HepG2 (cell line): ENCODE data around the gene XPO5. TPM values are rescaled to one million over a fixed set of nuclear protein-coding genes. Genes with fewer than 3 reads are reported as not detected.
A peak's percentile ranks its signal among the peaks of the same experiment; 100 is the strongest.

Experiments used
- ATAC-seq: fragments of 200-7000 bp; cut with Tn5 transposase; 3 replicates; pipeline ENCODE4 v1.9.1; 2020; ENCODE audit warnings: mild to moderate bottlenecking, moderate library complexity
- BruUV-seq: library from RNA; stranded (reverse); fragments of 400-500 nt; replicated peaks from 2 replicates; lab custom pipeline; 2021; lab: Mats Ljungman, UMichigan
- CTCF ChIA-PET: fragments of 300-600 bp; formaldehyde crosslinking; extraction: SDS; loops from one replicate; lab custom pipeline; 2021; ENCODE audit warnings: low total read pairs, inconsistent platforms, low intra/inter-chr PET ratio; lab: Yijun Ruan, JAX
- POLR2A ChIA-PET: fragments of 350-600 bp; sonication (Branson Sonifier 250); formaldehyde crosslinking; loops from one replicate; lab custom pipeline; 2020; ENCODE audit warnings: antibody characterized with exemption, inconsistent platforms; lab: Yijun Ruan, JAX
- DNase-seq: peaks from one replicate; pipeline ENCODE4 v3.0.0-alpha.2; 2015; ENCODE audit warnings: low spot score
- FAIRE-seq: peaks from 3 replicates; lab custom pipeline; 2011; peaks lifted over from hg19 to GRCh38; lab: Jason Lieb, UNC
- H2AFZ ChIP-seq: one replicate; pipeline ENCODE4 v1.6.1; 2011; ENCODE audit warnings: low read length, inconsistent platforms
- H3K27ac ChIP-seq: fragments of 300-600 bp; 3 replicates; pipeline ENCODE4 v1.8.0; 2011; ENCODE audit warnings: mixed run types, mild to moderate bottlenecking, mixed read lengths, low read length, inconsistent platforms; ENCODE audit not compliant: insufficient read depth; ENCODE audit errors: extremely low read length
- H3K27me3 ChIP-seq, 2 experiments: fragments of 200-600 bp in 1 of 2; 2 replicates in 1 of 2; 3 replicates in 1 of 2; pipeline versions ENCODE4 v1.6.0 to v1.8.0; 2011; ENCODE audit warnings: low read length in 2 of 2, mild to moderate bottlenecking in 2 of 2, moderate library complexity in 2 of 2, inconsistent platforms in 1 of 2; ENCODE audit not compliant: insufficient read depth in 2 of 2, control insufficient read depth in 1 of 2
- H3K36me3 ChIP-seq, 2 experiments: fragments of 200-600 bp in 1 of 2; replicated peaks in 1 of 2; 2 replicates in 1 of 2; 3 replicates in 1 of 2; pipeline versions ENCODE4 v1.5.1 to v1.8.0; 2011; ENCODE audit warnings: low read length in 2 of 2, inconsistent platforms in 1 of 2; ENCODE audit not compliant: insufficient read depth in 2 of 2, control insufficient read depth in 1 of 2
- H3K4me1 ChIP-seq: 2 replicates; pipeline ENCODE4 v1.5.1; 2012; ENCODE audit warnings: low read length, inconsistent platforms; ENCODE audit not compliant: insufficient read depth
- H3K4me2 ChIP-seq: 2 replicates; pipeline ENCODE4 v1.6.0; 2011; ENCODE audit warnings: low read depth, low read length, inconsistent platforms
- H3K4me3 ChIP-seq, 3 experiments: fragments of 200-600 bp in 1 of 3; sonication (generic), shearing (Covaris generic) in 1 of 3; replicated peaks in 1 of 3; 2 replicates each; pipeline ENCODE4 v1.5.1; 2011 to 2016; ENCODE audit warnings: low read length in 3 of 3, inconsistent platforms in 2 of 3, low read depth in 2 of 3, mild to moderate bottlenecking in 2 of 3, control low read depth in 1 of 3, mixed read lengths in 1 of 3; ENCODE audit not compliant: insufficient read depth in 1 of 3
- H3K79me2 ChIP-seq: one replicate; pipeline ENCODE4 v1.6.1; 2011; ENCODE audit warnings: low read length, inconsistent platforms; ENCODE audit not compliant: insufficient read depth
- H3K9ac ChIP-seq: 2 replicates; pipeline ENCODE4 v1.6.0; 2011; ENCODE audit warnings: mild to moderate bottlenecking, low read depth, low read length, inconsistent platforms; ENCODE audit not compliant: insufficient read depth
- H3K9me3 ChIP-seq: 2 replicates; pipeline ENCODE4 v1.5.1; 2012; ENCODE audit warnings: mild to moderate bottlenecking, low read length
- H4K20me1 ChIP-seq: 2 replicates; pipeline ENCODE4 v1.6.0; 2011; ENCODE audit warnings: inconsistent platforms, mild to moderate bottlenecking, low read length, moderate library complexity; ENCODE audit not compliant: insufficient read depth
- EED ChIP-seq: sonication (generic); formaldehyde crosslinking; IDR thresholded peaks from 2 replicates; pipeline ENCODE4 v1.5.0; 2020; ENCODE audit warnings: mild to moderate bottlenecking, missing genetic modification reagents
- MEIS1 ChIP-seq: sonication (generic); formaldehyde crosslinking; IDR thresholded peaks from 2 replicates; pipeline ENCODE4 v1.9.0; 2021; ENCODE audit warnings: mild to moderate bottlenecking, missing genetic modification reagents, moderate library complexity, borderline replicate concordance
- REXO4 ChIP-seq: sonication (generic); formaldehyde crosslinking; IDR thresholded peaks from 2 replicates; pipeline ENCODE4 v1.8.0; 2022; ENCODE audit warnings: missing genetic modification reagents, mild to moderate bottlenecking, borderline replicate concordance
- TAF1 ChIP-seq: sonication (generic); formaldehyde crosslinking; IDR thresholded peaks from 2 replicates; pipeline ENCODE4 v1.4.0; 2020; ENCODE audit warnings: missing genetic modification reagents
- ZNF501 ChIP-seq: sonication (generic); formaldehyde crosslinking; IDR thresholded peaks from 2 replicates; pipeline ENCODE4 v1.5.1; 2020; ENCODE audit warnings: mild to moderate bottlenecking, moderate library complexity, missing genetic modification reagents
- WGBS: methylation state at CpG from one replicate; pipeline ENCODE4 v1.1.6; 2017; ENCODE audit warnings: low lambda C conversion rate; 5-methylcytosine and 5-hydroxymethylcytosine counted together
- in situ Hi-C: cut with HindIII; loops from 2 replicates; pipeline ENCODE4 v1.10.0; 2017; ENCODE audit warnings: low pct_unique_long_range_greater_than_20kb; ENCODE audit not compliant: extremely low pct_ligation_motif_present
- intact Hi-C: fragments of 100-400 bp; cut with micrococcal nuclease; formaldehyde crosslinking; loops from one replicate; pipeline ENCODE4 v1.10.0; 2022; ENCODE audit not compliant: unreplicated experiment
- polyA plus RNA-seq, 8 experiments: library from polyadenylated mRNA; depleted of rRNA in 3 of 8; stranded (reverse) in 7 of 8; unstranded in 1 of 8; fragments of >200 nt; fragmentation: Illumina TruSeq in 4 of 8; extraction: Trizol in 4 of 8; gene quantifications; 2 replicates each; pipeline versions ENCODE4 v1.2.1 to v1.2.3, GENCODE V29; 2011 to 2016; ENCODE audit warnings: low read depth in 4 of 8, missing spikeins in 1 of 8, mixed read lengths in 1 of 8; ENCODE audit not compliant: insufficient read depth in 1 of 8
- total RNA-seq, 5 experiments: library from RNA; depleted of rRNA; stranded (reverse); fragments of >200 nt; fragmentation: Illumina TruSeq; extraction: Trizol; gene quantifications; 2 replicates each; pipeline ENCODE4 v1.2.3, GENCODE V29; 2016; ENCODE audit warnings: low read depth in 1 of 5
- TF ChIP-seq, protein P1 (sequence below): sonication (generic); formaldehyde crosslinking; IDR thresholded peaks from 2 replicates; pipeline ENCODE4 v1.4.0; 2020; ENCODE audit warnings: missing genetic modification reagents, borderline replicate concordance
- TF ChIP-seq, protein P2 (sequence below): sonication (generic); formaldehyde crosslinking; IDR thresholded peaks from 2 replicates; pipeline ENCODE4 v1.8.0; 2022; ENCODE audit warnings: missing genetic modification reagents, mild to moderate bottlenecking, borderline replicate concordance
- TF ChIP-seq, protein P3 (sequence below), 2 experiments: sonication (generic) in 1 of 2; formaldehyde crosslinking in 1 of 2; IDR thresholded peaks; 2 replicates each; pipeline versions ENCODE4 v1.6.1 to v1.9.0; 2014 to 2022; ENCODE audit warnings: antibody characterized with exemption in 1 of 2, borderline replicate concordance in 1 of 2, inconsistent platforms in 1 of 2, low read depth in 1 of 2, missing genetic modification reagents in 1 of 2
- TF ChIP-seq, protein P4 (sequence below): sonication (generic); formaldehyde crosslinking; IDR thresholded peaks from 2 replicates; pipeline ENCODE4 v1.5.0; 2020; ENCODE audit warnings: mild to moderate bottlenecking, missing genetic modification reagents, borderline replicate concordance

XPO5 gene
- total and polyA plus RNA-seq, 2 of the 13 experiments (the other 11 are each of a cell fraction or from before 2014, with no cell fraction given), result 52.2 to 68.0 TPM

DNA sequence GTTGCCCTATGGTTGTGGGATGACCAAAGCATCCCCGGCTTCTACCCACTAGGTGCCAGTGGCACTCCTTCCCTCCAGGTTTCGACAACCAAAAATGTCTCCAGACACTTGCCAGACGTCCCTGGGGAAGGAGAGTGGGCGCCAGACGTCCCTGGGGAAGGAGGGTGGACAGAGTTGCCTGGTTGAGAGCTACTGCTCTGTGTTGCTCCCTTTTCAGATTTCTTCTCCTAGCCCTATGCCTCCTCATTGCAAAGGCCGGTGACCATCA is 78.8 kb downstream of the XPO5 start:
- peaks cover 29 to 42% of the 10 kb centered on the region in 2 experiments for H3K36me3 ChIP-seq
- H2AFZ ChIP-seq, result no peak overlapping the region
- BruUV-seq, result no TSS peak
- 0 out of 2 replicates have a peak, but pooled peaks have one; percentile 5 for TF ChIP-seq MEIS1 (CRISPR knock-in tag)
- 0 out of 2 replicates have a peak, but pooled peaks have one; percentile 2 for TF ChIP-seq TAF1 (CRISPR knock-in tag)
- no peak for TF ChIP-seq EED (CRISPR knock-in tag)
- TF ChIP-seq, protein P1, sequence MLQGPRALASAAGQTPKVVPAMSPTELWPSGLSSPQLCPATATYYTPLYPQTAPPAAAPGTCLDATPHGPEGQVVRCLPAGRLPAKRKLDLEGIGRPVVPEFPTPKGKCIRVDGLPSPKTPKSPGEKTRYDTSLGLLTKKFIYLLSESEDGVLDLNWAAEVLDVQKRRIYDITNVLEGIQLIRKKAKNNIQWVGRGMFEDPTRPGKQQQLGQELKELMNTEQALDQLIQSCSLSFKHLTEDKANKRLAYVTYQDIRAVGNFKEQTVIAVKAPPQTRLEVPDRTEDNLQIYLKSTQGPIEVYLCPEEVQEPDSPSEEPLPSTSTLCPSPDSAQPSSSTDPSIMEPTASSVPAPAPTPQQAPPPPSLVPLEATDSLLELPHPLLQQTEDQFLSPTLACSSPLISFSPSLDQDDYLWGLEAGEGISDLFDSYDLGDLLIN (CRISPR knock-in tag), result 0 out of 2 replicates have a peak, but pooled peaks have one; percentile 56
- TF ChIP-seq, protein P2, sequence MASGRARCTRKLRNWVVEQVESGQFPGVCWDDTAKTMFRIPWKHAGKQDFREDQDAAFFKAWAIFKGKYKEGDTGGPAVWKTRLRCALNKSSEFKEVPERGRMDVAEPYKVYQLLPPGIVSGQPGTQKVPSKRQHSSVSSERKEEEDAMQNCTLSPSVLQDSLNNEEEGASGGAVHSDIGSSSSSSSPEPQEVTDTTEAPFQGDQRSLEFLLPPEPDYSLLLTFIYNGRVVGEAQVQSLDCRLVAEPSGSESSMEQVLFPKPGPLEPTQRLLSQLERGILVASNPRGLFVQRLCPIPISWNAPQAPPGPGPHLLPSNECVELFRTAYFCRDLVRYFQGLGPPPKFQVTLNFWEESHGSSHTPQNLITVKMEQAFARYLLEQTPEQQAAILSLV (CRISPR knock-in tag), result no peak
- no peak for TF ChIP-seq REXO4 (CRISPR knock-in tag)
- TF ChIP-seq, protein P3, sequence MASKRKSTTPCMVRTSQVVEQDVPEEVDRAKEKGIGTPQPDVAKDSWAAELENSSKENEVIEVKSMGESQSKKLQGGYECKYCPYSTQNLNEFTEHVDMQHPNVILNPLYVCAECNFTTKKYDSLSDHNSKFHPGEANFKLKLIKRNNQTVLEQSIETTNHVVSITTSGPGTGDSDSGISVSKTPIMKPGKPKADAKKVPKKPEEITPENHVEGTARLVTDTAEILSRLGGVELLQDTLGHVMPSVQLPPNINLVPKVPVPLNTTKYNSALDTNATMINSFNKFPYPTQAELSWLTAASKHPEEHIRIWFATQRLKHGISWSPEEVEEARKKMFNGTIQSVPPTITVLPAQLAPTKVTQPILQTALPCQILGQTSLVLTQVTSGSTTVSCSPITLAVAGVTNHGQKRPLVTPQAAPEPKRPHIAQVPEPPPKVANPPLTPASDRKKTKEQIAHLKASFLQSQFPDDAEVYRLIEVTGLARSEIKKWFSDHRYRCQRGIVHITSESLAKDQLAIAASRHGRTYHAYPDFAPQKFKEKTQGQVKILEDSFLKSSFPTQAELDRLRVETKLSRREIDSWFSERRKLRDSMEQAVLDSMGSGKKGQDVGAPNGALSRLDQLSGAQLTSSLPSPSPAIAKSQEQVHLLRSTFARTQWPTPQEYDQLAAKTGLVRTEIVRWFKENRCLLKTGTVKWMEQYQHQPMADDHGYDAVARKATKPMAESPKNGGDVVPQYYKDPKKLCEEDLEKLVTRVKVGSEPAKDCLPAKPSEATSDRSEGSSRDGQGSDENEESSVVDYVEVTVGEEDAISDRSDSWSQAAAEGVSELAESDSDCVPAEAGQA (IDR thresholded peaks at IDR 0.05; ENCODE audit: low read depth), result no peak
- TF ChIP-seq, protein P3 (CRISPR knock-in tag; IDR thresholded peaks at IDR 0.05; ENCODE audit: borderline replicate concordance), result no peak
- TF ChIP-seq ZNF501, result 0 out of 2 replicates have a peak, but pooled peaks have one; percentile 2
- TF ChIP-seq, protein P4, sequence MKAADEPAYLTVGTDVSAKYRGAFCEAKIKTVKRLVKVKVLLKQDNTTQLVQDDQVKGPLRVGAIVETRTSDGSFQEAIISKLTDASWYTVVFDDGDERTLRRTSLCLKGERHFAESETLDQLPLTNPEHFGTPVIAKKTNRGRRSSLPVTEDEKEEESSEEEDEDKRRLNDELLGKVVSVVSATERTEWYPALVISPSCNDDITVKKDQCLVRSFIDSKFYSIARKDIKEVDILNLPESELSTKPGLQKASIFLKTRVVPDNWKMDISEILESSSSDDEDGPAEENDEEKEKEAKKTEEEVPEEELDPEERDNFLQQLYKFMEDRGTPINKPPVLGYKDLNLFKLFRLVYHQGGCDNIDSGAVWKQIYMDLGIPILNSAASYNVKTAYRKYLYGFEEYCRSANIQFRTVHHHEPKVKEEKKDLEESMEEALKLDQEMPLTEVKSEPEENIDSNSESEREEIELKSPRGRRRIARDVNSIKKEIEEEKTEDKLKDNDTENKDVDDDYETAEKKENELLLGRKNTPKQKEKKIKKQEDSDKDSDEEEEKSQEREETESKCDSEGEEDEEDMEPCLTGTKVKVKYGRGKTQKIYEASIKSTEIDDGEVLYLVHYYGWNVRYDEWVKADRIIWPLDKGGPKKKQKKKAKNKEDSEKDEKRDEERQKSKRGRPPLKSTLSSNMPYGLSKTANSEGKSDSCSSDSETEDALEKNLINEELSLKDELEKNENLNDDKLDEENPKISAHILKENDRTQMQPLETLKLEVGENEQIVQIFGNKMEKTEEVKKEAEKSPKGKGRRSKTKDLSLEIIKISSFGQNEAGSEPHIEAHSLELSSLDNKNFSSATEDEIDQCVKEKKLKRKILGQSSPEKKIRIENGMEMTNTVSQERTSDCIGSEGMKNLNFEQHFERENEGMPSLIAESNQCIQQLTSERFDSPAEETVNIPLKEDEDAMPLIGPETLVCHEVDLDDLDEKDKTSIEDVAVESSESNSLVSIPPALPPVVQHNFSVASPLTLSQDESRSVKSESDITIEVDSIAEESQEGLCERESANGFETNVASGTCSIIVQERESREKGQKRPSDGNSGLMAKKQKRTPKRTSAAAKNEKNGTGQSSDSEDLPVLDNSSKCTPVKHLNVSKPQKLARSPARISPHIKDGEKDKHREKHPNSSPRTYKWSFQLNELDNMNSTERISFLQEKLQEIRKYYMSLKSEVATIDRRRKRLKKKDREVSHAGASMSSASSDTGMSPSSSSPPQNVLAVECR (CRISPR knock-in tag), result 0 out of 2 replicates have a peak, but pooled peaks have one; percentile 1
- peaks cover 28% of the 10 kb centered on the region for H3K79me2 ChIP-seq
- no peaks in the 10 kb centered on the region for H4K20me1 ChIP-seq
- in situ Hi-C loops, result loop anchor here (5.0 kb wide), 1 partner anchor 235 kb away; no protein-coding TSS in a partner anchor
- H3K4me2 ChIP-seq, result 0 out of 2 replicates have a peak overlapping the region, but pooled peaks have one; percentile 37
- H3K9me3 ChIP-seq, result no peaks in the 10 kb centered on the region
- intact Hi-C loops, result loop anchor here (5.0 to 10.0 kb wide), 2 partner anchors 62 to 130 kb away; partner anchors contain the start of gene ZNF318
- peaks cover 22% of the 10 kb centered on the region for H3K4me1 ChIP-seq
- DNase-seq (no peak), FAIRE-seq (no peak), ATAC-seq (no peak)
- H3K4me3 ChIP-seq, result no peak overlapping the region
- CTCF ChIA-PET, result interaction anchor here (1.5 to 3.5 kb wide), 2 partner anchors 8 to 43 kb away, joined by 3 to 53 read pairs; partner anchors contain the start of gene DLK2
- 0 out of 2 replicates have a peak overlapping the region, but pooled peaks have one; percentile 12 for H3K9ac ChIP-seq
- H3K27ac ChIP-seq, result peak overlapping the region; percentile 12
- whole genome bisulfite sequencing, result 97% methylated on average over 6 of the region's 6 CpGs
- POLR2A ChIA-PET, result interaction anchor here (0.6 to 2.5 kb wide), 17 partner anchors 9 to 323 kb away, joined by 3 to 38 read pairs (median 5); partner anchors contain the start of genes ABCC10, DLK2, DNPH1 and LRRC73
- H3K27me3 ChIP-seq, result no peaks in the 10 kb centered on the region
